ENCODE measurements around the gene DCAF17.
"Not testable (repeated sequence)": the region's sequence is repeated elsewhere in the genome, so short reads cannot be mapped to it uniquely, and the experiment has no call there.

The DCAF17 gene

GRCh38 chr2:171490577-171490976 is 56.6 kb downstream of the DCAF17 start:
- TF ChIP-seq CTCF (IDR thresholded peaks at IDR 0.05): no peak
- Histone ChIP-seq H3K27ac (no peak overlapping the region), H3K4me3 (no peak overlapping the region)
- no peak for DNase-seq (ENCODE audit: low spot score)

GRCh38 chr2:171491292-171491691 is 57.3 kb downstream of the DCAF17 start:
- Histone ChIP-seq H3K4me3 (no peak overlapping the region), H3K27ac (no peak overlapping the region)
- DNase-seq (ENCODE audit: low spot score): no peak
- no peak for TF ChIP-seq CTCF (IDR thresholded peaks at IDR 0.05)

GRCh38 chr2:171492664-171493063 is 58.6 kb downstream of the DCAF17 start:
- H3K4me3 ChIP-seq: no peak overlapping the region
- no peak for DNase-seq (ENCODE audit: low spot score)
- H3K27ac ChIP-seq: no peak overlapping the region
- TF ChIP-seq CTCF (IDR thresholded peaks at IDR 0.05): no peak

- not testable (repeated sequence) for DNase-seq (ENCODE audit: low spot score)
These were observed 63.6 kb downstream of the DCAF17 start for GRCh38 chr2:171497664-171498063.

GRCh38 chr2:171505374-171505773 is 71.3 kb downstream of the DCAF17 start:
- TF ChIP-seq CTCF (IDR thresholded peaks at IDR 0.05): no peak
- H3K27ac ChIP-seq: no peak overlapping the region
- no peak overlapping the region for H3K4me3 ChIP-seq
- no peak for DNase-seq (ENCODE audit: low spot score)

More at GRCh38 chr2:171497664-171498063, 63.6 kb downstream of the DCAF17 start:
- H3K4me3 ChIP-seq, H3K27ac ChIP-seq: not testable (repeated sequence)

GRCh38 chr2:171509945-171510731 is 76.1 kb downstream of the DCAF17 start:
- TF ChIP-seq CTCF (IDR thresholded peaks at IDR 0.05): no peak
- Histone ChIP-seq H3K27ac (no peak overlapping the region), H3K4me3 (no peak overlapping the region)
- no peak for DNase-seq (ENCODE audit: low spot score)

GRCh38 chr2:171512014-171512413 is 78.0 kb downstream of the DCAF17 start:
- Histone ChIP-seq H3K27ac (no peak overlapping the region), H3K4me3 (no peak overlapping the region)
- no peak for TF ChIP-seq CTCF (IDR thresholded peaks at IDR 0.05)
- no peak for DNase-seq (ENCODE audit: low spot score)

All from coronary artery (tissue), 2 donors.